SK-N-SH (cell line): ENCODE measurements around the gene LILRA6.

ENCODE experiments used
- CTCF ChIP-seq: fragments of 200-600 bp; sonication (generic); IDR thresholded peaks from 2 replicates; pipeline ENCODE4 v1.6.1; 2017; ENCODE audit warnings: antibody characterized with exemption, mild to moderate bottlenecking, moderate library complexity
- EP300 ChIP-seq, 2 experiments: IDR thresholded peaks; 2 replicates each; pipeline versions ENCODE4 v1.4.0 to v1.6.1; 2012; ENCODE audit warnings: borderline replicate concordance in 1 of 2, low read depth in 1 of 2, low read length in 1 of 2
- EZH2phosphoT487 ChIP-seq: fragments of 200-600 bp; sonication (generic); IDR thresholded peaks from 2 replicates; pipeline ENCODE4 v1.6.1; 2017; ENCODE audit warnings: low read depth, mixed run types, mild to moderate bottlenecking, antibody characterized with exemption, moderate library complexity, borderline replicate concordance
- FOSL2 ChIP-seq: IDR thresholded peaks from 2 replicates; pipeline ENCODE4 v1.4.0; 2012; ENCODE audit warnings: low read depth, mild to moderate bottlenecking, moderate library complexity, borderline replicate concordance
- GABPA ChIP-seq: IDR thresholded peaks from 2 replicates; pipeline ENCODE4 v1.4.0; 2012; ENCODE audit warnings: low read depth, mild to moderate bottlenecking
- MEF2A ChIP-seq: IDR thresholded peaks from 2 replicates; pipeline ENCODE4 v1.4.0; 2012; ENCODE audit warnings: low read depth, borderline replicate concordance
- MXI1 ChIP-seq: IDR thresholded peaks from 2 replicates; pipeline ENCODE4 v1.6.1; 2012; ENCODE audit warnings: mild to moderate bottlenecking, low read depth, low read length, improper control_type of control experiment
- POLR2AphosphoS5 ChIP-seq: IDR thresholded peaks from 2 replicates; pipeline ENCODE4 v1.6.1; 2012; ENCODE audit warnings: low read depth, low read length
- REST ChIP-seq: IDR thresholded peaks from 2 replicates; pipeline ENCODE4 v1.6.1; 2012; ENCODE audit warnings: mild to moderate bottlenecking, low read depth, low read length, moderate library complexity
- TAF1 ChIP-seq: IDR thresholded peaks from 2 replicates; pipeline ENCODE4 v1.6.1; 2012; ENCODE audit warnings: low read depth, mild to moderate bottlenecking, low read length, moderate library complexity, borderline replicate concordance
- TCF12 ChIP-seq: IDR thresholded peaks from 2 replicates; pipeline ENCODE4 v1.4.0; 2012
- USF2 ChIP-seq: fragments of 150-350 bp; IDR thresholded peaks from 2 replicates; pipeline ENCODE4 v1.6.1; 2017; ENCODE audit warnings: antibody characterized with exemption, low read length, low read depth, borderline replicate concordance
- YY1 ChIP-seq: IDR thresholded peaks from 2 replicates; pipeline ENCODE4 v1.4.0; 2012; ENCODE audit warnings: low read depth, mild to moderate bottlenecking

GRCh38 chr19:54287456-54287855 lies 44.9 kb upstream of the LILRA6 start:
- TF ChIP-seq CTCF (no peak), MXI1 (no peak), REST (no peak), TAF1 (no peak), EZH2phosphoT487 (no peak), EP300 (IDR thresholded peaks at IDR 0.05; ENCODE audit: borderline replicate concordance in 1 of 2, low read depth in 1 of 2, low read length in 1 of 2) (no peak), USF2 (no peak), FOSL2 (no peak), POLR2AphosphoS5 (no peak), YY1 (no peak), MEF2A (no peak), TCF12 (peak; percentile 25; the same call in 1 of the 2 replicates), GABPA (no peak)
